GM10847 (cell line): ENCODE data around the gene ACACB.

Experiments used
- POLR2A ChIP-seq: IDR thresholded peaks from 2 replicates; pipeline ENCODE4 v1.6.1; 2011; ENCODE audit not compliant: insufficient read length; ENCODE audit errors: extremely low read depth

ACACB gene

DNA sequence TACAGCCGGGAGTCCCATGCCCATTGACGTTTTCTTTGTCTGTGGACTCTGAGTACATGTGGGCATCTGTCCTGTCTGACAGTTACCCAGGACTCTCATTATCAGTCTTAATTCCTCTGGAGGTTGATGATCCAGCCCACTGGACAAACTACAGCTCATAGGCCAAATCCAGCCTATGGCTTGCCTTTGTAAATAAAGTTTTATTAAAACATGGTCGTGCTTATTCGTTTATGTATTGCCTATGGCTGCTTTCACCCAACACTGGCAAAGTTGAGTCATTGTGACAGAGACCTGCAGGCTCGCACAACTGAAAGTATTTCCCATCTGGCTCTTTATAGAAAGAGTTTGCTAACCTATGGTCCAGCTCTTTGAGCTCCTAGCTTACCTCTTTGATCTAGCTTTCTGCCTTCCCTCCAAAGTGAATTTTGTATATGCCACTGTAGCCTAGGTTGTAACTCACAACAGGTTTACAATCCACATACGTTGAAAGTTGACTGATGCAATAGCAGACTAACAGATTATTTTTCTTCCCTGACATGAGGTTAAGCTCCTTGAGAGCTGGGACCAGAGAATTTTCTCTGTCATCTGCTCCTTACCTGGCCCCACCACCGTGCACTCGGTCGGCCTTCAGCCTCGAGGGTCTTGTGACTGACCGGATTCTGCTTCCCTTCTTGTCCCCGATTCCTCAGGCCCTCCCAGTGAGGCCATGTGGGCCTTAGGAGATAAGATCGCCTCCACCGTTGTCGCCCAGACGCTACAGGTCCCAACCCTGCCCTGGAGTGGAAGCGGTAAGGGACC, 57.3 kb downstream of the ACACB start:
- TF ChIP-seq POLR2A, result no peak

DNA sequence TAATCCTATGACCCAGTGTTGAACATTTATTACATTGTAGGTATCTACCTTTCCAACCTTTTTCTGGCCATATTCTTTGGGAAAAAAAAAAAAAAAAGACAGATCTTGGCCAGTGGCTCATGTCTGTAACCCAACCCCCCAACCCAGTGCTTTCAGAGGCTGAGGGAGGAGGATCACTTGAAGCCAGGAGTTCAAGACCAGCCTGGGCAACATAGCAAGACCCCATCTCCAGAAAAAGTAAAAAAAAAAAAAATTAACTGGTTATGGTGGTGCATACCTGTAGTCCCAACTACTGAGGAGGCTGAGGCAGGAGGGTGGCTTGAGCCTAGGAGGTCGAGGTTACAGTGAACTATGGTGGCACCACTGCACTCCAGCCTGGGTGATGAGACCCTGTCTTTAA, 58.1 kb downstream of the ACACB start:
- TF ChIP-seq POLR2A, result no peak

DNA sequence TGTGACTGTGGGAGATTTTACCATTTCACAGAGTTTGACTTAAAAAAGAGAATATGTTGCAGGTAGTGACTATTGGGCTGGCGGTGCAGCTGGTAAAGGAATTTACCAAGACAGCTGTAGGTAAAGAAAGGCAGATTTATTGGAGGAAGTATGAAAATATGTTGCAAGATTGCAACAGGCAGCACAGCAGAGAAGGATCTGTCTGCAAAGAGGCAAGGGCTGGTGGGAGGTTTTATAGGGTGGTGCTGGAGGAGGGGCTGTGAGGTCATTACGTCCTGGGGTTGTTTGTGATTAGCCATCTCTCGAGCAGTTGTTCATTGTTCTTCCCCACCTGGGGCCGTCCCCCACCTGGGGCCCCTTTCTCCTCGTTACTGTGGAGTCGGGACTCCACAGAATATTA, 62.1 kb downstream of the ACACB start:
- TF ChIP-seq POLR2A, result no peak

DNA sequence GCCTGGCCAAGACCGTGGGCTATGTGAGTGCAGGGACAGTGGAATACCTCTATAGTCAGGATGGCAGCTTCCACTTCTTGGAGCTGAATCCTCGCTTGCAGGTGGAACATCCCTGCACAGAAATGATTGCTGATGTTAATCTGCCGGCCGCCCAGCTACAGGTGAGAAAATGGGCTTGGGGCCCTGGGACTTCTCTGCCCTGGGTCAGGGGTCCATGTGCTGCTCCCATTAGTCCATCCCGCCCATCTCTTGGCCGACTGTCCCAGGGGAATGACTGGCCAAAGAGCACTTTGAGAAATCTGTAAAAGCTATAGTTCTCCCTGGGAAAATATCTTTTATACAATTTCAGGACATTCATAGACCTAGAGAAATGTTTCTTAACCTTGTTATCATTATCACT, 63.5 kb downstream of the ACACB start:
- no peak for TF ChIP-seq POLR2A

DNA sequence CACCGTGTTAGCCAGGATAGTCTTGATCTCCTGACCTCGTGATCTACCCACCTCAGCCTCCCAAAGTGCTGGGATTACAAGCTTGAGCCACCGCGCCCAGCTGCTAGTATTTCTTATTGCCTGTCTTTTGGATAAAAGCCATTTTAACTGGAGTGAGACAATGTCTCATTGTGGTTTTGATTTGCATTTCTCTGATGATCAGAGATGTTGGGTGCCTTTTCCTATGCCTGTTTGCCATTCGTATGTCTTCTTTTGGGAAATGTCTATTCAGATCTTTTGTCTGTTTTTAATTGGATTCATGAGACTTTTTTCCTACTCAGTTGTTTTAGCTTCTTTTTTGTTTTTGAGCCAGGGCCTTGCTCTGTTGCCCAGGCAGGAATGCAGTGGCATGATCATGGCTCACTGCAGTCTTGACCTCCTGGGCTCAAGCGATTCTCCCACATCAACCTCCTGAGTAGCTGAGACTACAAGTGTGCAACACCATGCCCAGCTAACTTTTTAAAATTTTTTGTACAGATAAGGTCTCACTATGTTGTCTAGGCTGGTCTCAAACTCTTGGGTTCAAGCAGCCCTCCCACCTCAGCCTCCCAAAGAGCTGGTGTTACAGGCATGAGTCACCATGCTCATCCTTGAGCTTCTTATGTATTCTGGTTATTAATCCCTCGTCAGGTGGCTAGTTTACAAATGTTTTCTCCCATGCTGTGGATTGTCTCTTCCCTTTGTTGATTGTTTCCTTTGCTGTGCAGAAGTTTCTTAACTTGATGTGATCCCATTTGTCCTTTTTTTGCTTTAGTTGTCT, 65.9 kb downstream of the ACACB start:
- no peak for TF ChIP-seq POLR2A

DNA sequence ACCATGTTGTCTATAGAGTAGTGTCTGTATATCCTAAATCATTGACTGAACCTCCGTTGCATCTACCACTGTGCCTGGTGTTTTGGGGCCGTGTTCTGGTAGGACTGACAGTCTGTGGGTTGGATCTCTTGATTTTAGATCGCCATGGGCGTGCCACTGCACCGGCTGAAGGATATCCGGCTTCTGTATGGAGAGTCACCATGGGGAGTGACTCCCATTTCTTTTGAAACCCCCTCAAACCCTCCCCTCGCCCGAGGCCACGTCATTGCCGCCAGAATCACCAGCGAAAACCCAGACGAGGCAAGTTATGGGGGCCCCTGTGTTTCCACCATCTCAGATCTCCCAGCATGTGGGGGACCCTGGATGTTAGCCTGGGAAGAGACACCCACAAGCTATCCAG, 69.1 kb downstream of the ACACB start:
- no peak for TF ChIP-seq POLR2A

DNA sequence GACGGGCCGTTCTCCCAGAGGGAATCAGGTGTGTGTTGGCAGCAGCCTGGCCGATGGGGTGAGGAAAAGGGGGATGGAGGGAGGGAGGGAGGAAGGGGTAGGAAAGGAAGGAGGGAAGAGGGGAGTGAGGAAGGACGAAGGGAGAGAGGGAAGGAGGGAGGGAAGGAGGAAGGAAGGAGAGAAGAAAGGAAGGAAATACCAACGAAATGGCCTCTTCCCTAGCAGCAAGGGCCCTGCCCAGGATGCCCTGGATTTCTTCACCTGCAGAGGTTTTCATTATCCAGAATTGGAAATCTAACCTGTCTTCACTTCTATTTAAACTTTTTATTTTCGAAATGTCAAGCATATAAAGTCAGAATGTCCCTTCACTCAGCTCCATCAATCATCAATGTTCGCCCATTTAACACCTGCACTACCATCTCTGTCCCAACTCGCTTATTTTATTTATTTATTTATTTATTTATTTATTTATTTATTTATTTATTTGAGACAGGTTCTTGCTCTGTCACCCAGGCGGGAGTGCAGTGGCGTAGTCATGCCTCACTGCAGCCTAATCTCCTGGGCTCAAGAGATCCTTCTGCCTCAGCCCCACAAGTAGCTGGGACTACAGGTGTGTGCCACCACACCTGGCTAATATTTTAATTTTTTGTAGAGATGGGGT, 70.7 kb downstream of the ACACB start:
- no peak for TF ChIP-seq POLR2A

DNA sequence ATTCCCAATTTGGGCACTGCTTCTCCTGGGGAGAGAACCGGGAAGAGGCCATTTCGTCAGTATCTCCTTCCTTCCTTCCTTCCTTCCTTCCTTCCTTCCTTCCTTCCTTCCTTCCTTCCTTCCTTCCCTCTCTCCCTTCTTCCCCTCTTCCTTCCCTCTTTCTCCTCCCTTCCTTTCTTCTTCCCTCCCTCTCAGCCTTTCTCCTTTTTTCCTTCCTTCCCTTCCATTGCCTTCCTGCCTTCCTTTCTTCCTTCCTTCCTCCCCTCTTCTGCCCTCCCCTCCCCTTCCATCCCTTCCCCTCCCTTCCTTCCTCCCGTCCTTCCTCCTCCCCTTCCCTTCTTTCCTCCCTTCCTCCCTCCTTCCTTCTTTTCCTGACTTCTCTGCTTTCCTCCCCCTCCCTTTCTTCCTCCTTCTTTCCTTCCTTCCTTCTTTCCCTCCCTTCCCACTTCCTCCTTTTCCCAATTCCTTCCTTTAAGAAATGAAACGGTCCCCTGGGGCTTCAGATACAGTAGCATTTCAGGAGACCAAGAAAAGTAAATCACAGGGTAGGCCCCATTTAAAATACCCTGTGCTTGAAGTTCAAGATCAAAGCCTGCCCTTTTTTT, 71.8 kb downstream of the ACACB start:
- no peak for TF ChIP-seq POLR2A

DNA sequence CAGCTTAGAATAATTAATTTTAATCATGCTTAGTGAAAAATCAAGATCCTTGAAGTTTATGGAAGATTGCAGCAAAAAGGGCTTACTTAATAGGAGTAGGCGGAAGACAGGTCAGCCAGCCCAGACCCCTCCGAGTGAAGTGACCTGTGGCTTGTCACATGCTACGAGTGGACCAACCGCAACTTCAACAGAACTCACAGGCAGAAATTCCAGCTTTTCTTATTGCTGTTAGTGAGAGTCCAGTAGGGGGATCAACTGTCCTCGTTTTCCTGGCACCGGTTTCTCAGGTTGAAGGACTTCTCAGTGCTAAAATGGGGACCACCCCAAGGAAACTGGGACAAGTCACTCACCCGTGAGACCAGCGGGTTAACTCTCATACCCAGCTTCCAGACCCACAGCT, 72.9 kb downstream of the ACACB start:
- no peak for TF ChIP-seq POLR2A

DNA sequence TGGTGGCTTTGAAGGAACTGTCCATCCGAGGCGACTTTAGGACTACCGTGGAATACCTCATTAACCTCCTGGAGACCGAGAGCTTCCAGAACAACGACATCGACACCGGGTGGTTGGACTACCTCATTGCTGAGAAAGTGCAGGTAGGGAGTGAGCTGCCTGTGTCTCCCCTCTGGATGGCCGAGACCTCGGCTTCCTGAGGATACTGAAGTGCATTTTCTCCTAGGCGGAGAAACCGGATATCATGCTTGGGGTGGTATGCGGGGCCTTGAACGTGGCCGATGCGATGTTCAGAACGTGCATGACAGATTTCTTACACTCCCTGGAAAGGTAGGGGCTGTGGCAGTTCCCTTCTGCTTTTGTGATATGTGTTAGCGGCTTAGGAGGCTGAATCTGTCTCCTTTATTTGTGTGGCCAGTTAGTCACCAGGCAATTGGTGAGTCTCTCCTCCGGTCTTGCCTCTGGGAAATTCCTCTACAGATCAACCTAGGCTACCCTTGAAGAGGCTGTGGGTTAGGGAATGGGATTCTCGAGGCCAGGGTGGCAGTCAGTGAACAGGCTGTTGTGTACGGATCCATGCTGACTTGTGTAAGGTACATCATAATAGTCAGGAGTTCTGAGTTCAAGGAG, 75.3 kb downstream of the ACACB start:
- no peak for TF ChIP-seq POLR2A

DNA sequence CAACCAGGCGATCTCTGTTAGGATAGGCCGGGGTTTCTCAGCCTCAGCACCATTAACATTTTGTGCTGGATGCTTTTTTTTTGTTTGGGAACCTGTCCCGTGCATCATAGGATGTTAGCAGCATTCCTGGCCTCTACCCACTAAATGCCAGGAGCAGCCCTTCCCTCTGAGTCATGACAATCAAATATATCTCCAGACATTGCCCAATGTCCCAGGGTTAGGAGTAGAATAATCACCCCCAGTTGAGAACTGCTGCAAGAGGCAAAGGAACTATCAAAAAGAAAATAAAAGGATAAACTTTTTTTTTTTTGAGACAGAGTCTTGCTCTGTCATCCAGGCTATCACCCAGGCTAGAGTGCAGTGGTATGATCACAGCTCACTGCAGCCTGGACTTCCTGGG, 76.0 kb downstream of the ACACB start:
- no peak for TF ChIP-seq POLR2A

DNA sequence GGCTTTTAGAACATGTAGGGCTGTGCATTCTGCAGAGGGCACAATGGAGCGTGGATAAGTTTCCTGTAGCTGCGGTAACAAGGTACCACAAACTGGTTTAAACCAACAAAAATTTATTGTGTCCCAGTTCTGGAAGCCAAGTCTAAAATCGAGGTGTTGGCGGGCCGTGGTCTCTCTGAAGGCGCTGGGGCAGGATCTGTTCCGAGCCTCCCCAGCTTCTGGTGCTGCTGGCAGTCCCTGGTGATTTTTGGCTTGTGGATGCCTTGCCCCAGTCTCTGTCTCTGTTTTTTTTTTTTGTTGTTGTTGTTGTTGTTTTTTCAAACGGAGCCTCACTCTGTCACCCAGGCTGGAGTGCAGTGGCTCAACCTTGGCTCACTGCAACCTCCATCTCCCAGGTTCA, 77.5 kb downstream of the ACACB start:
- TF ChIP-seq POLR2A, result no peak

DNA sequence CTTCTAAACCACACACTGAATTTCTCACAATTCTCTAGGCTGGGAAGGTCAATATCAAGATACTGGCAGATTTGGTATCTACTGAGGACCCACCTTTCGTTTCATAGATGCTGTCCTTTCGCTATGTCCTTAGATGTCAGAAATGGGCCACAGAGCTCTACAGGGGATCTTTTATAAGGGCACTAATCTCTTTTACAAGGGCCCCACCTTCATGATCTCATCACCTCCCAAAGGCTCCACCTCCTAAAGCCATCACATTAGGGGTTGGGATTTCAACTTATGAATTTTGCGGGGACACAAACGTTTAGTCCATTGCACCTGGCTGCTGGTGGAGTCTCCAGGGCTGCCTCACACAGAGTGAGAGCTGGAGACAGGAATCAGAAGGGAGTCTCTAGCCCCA, 79.9 kb downstream of the ACACB start:
- no peak for TF ChIP-seq POLR2A

DNA sequence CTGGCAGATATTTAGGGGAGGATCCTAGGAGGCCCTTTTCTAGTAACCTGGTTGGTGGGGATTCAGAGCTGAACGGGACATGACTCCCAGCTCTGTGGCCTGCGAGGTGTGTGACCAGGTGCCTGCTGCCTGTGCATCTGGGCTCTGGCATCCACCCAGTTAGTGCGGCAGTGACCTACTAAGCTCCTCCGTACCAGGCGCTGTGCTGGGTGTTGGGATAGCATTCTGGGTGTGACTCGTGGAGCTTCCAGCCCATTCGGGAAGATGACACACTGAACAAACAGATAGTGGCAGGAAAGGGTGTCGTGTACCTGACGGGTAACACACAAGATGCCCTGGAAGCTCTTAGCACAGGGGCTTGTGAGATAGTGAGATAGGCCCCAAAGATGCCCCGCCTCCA, 80.9 kb downstream of the ACACB start:
- no peak for TF ChIP-seq POLR2A

DNA sequence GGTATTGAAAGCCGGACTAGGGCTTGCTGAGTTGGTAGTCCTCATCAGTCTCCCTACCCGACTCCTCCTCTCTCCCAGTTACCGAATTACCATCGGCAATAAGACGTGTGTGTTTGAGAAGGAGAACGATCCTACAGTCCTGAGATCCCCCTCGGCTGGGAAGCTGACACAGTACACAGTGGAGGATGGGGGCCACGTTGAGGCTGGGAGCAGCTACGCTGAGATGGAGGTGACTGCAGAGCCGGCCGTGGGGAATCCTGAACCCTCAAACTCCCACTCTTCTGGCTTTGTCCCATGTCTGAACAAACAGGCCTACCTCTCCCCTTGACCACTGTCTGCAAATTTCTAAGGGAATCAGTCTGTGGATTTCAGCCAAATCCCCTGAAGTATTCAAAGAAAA, 82.9 kb downstream of the ACACB start:
- TF ChIP-seq POLR2A, result no peak

DNA sequence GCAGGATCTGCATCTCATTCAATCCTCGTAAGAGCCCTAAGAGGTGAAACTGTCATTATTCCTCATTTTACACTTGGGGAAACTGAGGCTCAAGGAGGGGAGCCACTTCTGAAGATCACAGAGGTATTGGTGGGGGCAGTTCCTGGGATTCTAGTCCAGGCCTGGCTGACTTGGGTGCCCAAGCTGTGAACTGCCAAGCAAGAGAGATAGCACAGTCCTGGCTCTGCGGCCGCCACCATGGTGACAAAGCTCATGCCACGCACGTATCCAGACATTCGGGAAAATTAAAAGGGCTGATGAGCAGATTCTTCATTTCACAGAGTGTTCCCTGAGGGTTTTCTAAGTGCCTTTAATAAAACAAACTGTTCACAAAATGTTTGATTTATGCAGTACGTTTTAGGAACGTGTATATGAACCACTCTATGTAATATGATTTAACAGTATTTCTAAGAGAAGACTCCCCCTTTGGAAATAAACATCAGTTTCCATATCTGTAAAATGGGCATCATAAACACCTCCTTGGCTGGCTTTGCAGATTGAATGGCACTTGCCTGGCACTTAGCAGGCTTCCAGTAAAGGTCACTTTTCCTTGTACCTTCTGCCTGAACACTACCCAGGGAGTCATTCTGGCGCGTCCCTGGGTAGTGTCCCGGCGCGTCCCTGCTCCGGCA, 84.6 kb downstream of the ACACB start:
- no peak for TF ChIP-seq POLR2A
